Nephron progenitor cell (in vitro differentiated cells): ENCODE results near the gene GALK2.
"Not testable (repeated sequence)": the region's sequence is repeated elsewhere in the genome, so short reads cannot be mapped to it uniquely, and the experiment has no call there.

ENCODE experiments used
- DNase-seq: peaks from one replicate; pipeline ENCODE4 v3.0.0; 2021
- H3K27ac Mint-ChIP-seq: 2 replicates; pipeline ENCODE4 v1.8.0; 2021; ENCODE audit warnings: mild to moderate bottlenecking, moderate library complexity, mixed read lengths
- H3K27me3 Mint-ChIP-seq: 2 replicates; pipeline ENCODE4 v1.8.0; 2021; ENCODE audit warnings: mild to moderate bottlenecking, low read depth, mixed read lengths; ENCODE audit not compliant: poor library complexity
- H3K36me3 Mint-ChIP-seq: 2 replicates; pipeline ENCODE4 v1.8.0; 2021; ENCODE audit warnings: low read depth, mixed read lengths
- H3K4me1 Mint-ChIP-seq: 2 replicates; pipeline ENCODE4 v1.8.0; 2021; ENCODE audit warnings: mixed read lengths
- H3K4me3 Mint-ChIP-seq: 2 replicates; pipeline ENCODE4 v1.8.0; 2021; ENCODE audit warnings: mild to moderate bottlenecking, moderate library complexity, mixed read lengths
- H3K9me3 Mint-ChIP-seq: 2 replicates; pipeline ENCODE4 v1.8.0; 2021; ENCODE audit warnings: mild to moderate bottlenecking, moderate library complexity, mixed read lengths
- TF ChIP-seq, protein P1 (sequence below): fragments of 200-600 bp; sonication (generic); IDR thresholded peaks from 2 replicates; pipeline ENCODE4 v1.5.0; 2021; ENCODE audit warnings: antibody characterized with exemption

The GALK2 gene

GRCh38 chr15:49328941-49329340, 158.9 kb downstream of the GALK2 start:
- H3K27me3 Mint-ChIP-seq = no peaks in the 10 kb centered on the region
- H3K4me3 Mint-ChIP-seq = no peak overlapping the region
- H3K36me3 Mint-ChIP-seq = peaks cover 11% of the 10 kb centered on the region
- no peak overlapping the region for H3K27ac Mint-ChIP-seq
- DNase-seq = no peak
- TF ChIP-seq, protein P1, sequence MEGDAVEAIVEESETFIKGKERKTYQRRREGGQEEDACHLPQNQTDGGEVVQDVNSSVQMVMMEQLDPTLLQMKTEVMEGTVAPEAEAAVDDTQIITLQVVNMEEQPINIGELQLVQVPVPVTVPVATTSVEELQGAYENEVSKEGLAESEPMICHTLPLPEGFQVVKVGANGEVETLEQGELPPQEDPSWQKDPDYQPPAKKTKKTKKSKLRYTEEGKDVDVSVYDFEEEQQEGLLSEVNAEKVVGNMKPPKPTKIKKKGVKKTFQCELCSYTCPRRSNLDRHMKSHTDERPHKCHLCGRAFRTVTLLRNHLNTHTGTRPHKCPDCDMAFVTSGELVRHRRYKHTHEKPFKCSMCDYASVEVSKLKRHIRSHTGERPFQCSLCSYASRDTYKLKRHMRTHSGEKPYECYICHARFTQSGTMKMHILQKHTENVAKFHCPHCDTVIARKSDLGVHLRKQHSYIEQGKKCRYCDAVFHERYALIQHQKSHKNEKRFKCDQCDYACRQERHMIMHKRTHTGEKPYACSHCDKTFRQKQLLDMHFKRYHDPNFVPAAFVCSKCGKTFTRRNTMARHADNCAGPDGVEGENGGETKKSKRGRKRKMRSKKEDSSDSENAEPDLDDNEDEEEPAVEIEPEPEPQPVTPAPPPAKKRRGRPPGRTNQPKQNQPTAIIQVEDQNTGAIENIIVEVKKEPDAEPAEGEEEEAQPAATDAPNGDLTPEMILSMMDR = no peak
- H3K9me3 Mint-ChIP-seq = no peaks in the 10 kb centered on the region
- no peaks in the 10 kb centered on the region for H3K4me1 Mint-ChIP-seq

GRCh38 chr15:49330166-49330565, 160.1 kb downstream of the GALK2 start:
- DNase-seq = no peak
- no peaks in the 10 kb centered on the region for H3K4me1 Mint-ChIP-seq
- H3K4me3 Mint-ChIP-seq = no peak overlapping the region
- no peaks in the 10 kb centered on the region for H3K9me3 Mint-ChIP-seq
- H3K27ac Mint-ChIP-seq = no peak overlapping the region
- TF ChIP-seq, protein P1 = no peak
- peaks cover 11% of the 10 kb centered on the region for H3K36me3 Mint-ChIP-seq
- no peaks in the 10 kb centered on the region for H3K27me3 Mint-ChIP-seq

GRCh38 chr15:49331442-49331841, 161.4 kb downstream of the GALK2 start:
- Mint-ChIP-seq H3K4me1 (no peaks in the 10 kb centered on the region), H3K27ac (no peak overlapping the region), H3K36me3 (peaks cover 11% of the 10 kb centered on the region), H3K4me3 (no peak overlapping the region), H3K27me3 (no peaks in the 10 kb centered on the region), H3K9me3 (no peaks in the 10 kb centered on the region)
- TF ChIP-seq, protein P1 = no peak
- no peak for DNase-seq

DNA sequence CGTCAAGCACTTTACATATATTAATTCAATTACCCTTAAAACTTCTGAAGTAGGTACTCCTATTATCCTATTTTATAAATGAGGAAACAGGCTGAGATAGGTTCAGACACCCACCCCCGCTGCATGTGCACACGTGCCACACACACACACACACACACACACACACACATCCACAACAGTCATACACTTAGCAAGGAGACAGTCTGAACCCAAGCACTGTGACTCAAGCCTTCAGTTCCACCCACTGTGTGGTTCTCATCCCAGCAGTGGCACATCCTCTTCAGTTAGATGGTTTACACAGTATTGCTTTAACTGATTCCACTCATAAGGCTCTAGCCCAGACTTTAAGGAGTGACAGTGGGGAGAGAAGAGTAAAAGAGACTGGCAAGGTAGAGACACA, 161.9 kb downstream of the GALK2 start:
- H3K4me1 Mint-ChIP-seq = no peaks in the 10 kb centered on the region
- H3K36me3 Mint-ChIP-seq = peaks cover 11% of the 10 kb centered on the region
- no peak overlapping the region for H3K27ac Mint-ChIP-seq
- TF ChIP-seq, protein P1 = no peak
- no peaks in the 10 kb centered on the region for H3K9me3 Mint-ChIP-seq
- H3K27me3 Mint-ChIP-seq = no peaks in the 10 kb centered on the region
- no peak overlapping the region for H3K4me3 Mint-ChIP-seq
- DNase-seq = no peak

- no peak for DNase-seq
- TF ChIP-seq, protein P1 = no peak
Observed at GRCh38 chr15:49339656-49340055, 169.6 kb downstream of the GALK2 start.

DNA sequence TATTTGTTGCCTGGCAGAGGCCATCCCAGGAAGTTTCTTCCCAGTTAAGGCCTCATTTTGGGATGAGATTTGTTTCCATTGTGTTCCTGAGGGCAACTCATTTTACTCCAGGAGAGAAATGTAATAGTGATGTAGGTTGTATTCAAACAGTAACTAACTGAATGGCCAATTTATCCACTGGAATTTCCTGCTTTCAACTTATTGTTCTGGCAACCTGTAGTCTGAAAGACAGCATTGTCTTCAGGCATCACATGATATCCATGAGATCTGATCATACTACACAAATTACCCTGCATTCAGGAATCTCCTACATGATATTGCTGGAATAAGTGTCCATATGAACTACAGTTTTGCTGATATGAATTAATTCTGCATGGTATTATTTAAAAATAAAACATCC, 173.5 kb downstream of the GALK2 start:
- Mint-ChIP-seq H3K27ac (no peak overlapping the region), H3K4me3 (no peak overlapping the region), H3K27me3 (no peaks in the 10 kb centered on the region), H3K9me3 (peaks cover 31% of the 10 kb centered on the region), H3K4me1 (peaks cover 18% of the 10 kb centered on the region), H3K36me3 (peaks cover 50% of the 10 kb centered on the region)
- TF ChIP-seq, protein P1 = no peak
- no peak for DNase-seq

More at GRCh38 chr15:49339656-49340055, 169.6 kb downstream of the GALK2 start:
- H3K27ac Mint-ChIP-seq = no peak overlapping the region
- peaks cover 31% of the 10 kb centered on the region for H3K9me3 Mint-ChIP-seq
- H3K4me3 Mint-ChIP-seq = no peak overlapping the region
- peaks cover 5% of the 10 kb centered on the region for H3K4me1 Mint-ChIP-seq
- no peaks in the 10 kb centered on the region for H3K27me3 Mint-ChIP-seq
- H3K36me3 Mint-ChIP-seq = peaks cover 53% of the 10 kb centered on the region

- H3K27me3 Mint-ChIP-seq, DNase-seq, H3K4me3 Mint-ChIP-seq, H3K4me1 Mint-ChIP-seq, H3K27ac Mint-ChIP-seq: not testable (repeated sequence)
- peaks cover 19% of the 10 kb centered on the region for H3K36me3 Mint-ChIP-seq
- peaks cover 22% of the 10 kb centered on the region for H3K9me3 Mint-ChIP-seq
Observed at GRCh38 chr15:49354439-49354838, 184.4 kb downstream of the GALK2 start.
